ENCODE data around the gene LRRC61. TPM values are rescaled to one million over a fixed set of nuclear protein-coding genes. Genes with fewer than 3 reads are reported as not detected.

Gene LRRC61
- total and polyA plus RNA-seq, 2 experiments from 2014 or later, result 30.0 to 34.0 TPM

DNA sequence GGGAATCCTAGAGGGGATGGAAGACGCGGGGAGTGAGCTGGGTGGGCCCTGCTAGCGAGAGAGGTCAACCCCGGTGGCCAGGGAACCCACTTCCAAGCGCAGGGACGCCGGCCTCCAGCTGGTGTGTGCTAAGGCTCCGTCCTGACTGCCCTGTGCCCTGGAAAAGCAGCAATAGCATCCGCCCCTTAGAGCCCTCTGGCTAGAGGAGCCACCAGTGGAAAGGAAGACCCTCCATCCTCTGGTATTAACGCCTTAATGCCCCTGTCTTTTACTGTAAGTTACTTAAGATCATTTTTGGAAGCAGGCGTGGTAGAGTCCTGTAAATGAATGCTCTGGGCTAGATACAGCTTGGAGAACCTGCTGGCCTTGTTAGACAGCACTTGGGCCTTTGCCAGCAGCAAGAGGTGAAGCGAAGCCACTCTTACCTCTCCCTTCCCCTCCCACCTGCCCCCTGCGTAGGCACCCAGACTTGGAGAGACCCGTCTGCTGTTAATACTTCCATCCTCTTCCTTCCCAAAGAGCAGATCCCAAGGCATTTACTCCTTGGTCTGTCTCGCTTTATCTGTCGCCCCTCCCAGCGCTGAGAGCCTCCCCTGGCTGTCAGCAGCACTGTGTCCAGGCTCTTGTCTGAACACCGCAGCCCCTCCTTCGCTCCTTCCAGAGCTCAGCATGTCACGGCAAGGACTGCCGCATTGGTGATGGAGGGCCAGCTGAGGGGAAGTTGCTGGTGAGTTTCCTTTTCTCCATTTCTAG lies 50.1 kb downstream of the LRRC61 start:
- Histone ChIP-seq H3K27me3 (no peaks in the 10 kb centered on the region), H3K9me3 (ENCODE audit: low read depth) (no peaks in the 10 kb centered on the region), H3K27ac (peak overlapping the region; percentile 92), H3K4me1 (ENCODE audit: low read depth) (peaks cover 44% of the 10 kb centered on the region), H3K4me3 (no peak overlapping the region), H3K36me3 (peaks cover 16% of the 10 kb centered on the region)
- peak in 1 of 2 donors; percentile 82 for DNase-seq (ENCODE audit: low read depth in 1 of 2, low spot score in 1 of 2)
- TF ChIP-seq, protein P1, sequence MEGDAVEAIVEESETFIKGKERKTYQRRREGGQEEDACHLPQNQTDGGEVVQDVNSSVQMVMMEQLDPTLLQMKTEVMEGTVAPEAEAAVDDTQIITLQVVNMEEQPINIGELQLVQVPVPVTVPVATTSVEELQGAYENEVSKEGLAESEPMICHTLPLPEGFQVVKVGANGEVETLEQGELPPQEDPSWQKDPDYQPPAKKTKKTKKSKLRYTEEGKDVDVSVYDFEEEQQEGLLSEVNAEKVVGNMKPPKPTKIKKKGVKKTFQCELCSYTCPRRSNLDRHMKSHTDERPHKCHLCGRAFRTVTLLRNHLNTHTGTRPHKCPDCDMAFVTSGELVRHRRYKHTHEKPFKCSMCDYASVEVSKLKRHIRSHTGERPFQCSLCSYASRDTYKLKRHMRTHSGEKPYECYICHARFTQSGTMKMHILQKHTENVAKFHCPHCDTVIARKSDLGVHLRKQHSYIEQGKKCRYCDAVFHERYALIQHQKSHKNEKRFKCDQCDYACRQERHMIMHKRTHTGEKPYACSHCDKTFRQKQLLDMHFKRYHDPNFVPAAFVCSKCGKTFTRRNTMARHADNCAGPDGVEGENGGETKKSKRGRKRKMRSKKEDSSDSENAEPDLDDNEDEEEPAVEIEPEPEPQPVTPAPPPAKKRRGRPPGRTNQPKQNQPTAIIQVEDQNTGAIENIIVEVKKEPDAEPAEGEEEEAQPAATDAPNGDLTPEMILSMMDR (IDR thresholded peaks at IDR 0.05; ENCODE audit: low read depth, low read length), result no peak

DNA sequence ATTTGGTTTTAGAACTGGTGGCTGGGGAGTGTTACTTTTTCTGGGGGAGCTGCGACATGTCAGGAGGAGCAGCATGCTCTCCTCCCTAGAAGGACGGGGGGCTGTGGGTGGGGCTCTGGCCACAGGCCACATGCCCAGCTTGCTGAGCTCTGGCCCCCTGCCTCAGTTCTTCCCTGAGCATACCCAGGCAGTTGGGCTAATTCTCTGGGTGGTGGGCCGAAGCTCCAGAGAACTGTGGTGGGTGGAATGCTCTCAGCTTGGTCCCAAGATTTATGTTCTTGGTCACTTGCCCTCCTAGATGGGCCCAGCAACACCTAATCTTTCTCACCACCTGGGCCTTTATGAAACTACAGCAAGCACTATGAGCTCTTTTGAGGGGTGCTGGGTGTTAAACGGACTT lies 50.9 kb downstream of the LRRC61 start:
- DNase-seq (ENCODE audit: low read depth in 1 of 2, low spot score in 1 of 2), result no peak
- Histone ChIP-seq H3K9me3 (ENCODE audit: low read depth) (no peaks in the 10 kb centered on the region), H3K4me3 (no peak overlapping the region), H3K36me3 (peaks cover 16% of the 10 kb centered on the region), H3K27me3 (no peaks in the 10 kb centered on the region), H3K27ac (peak overlapping the region; percentile 92), H3K4me1 (ENCODE audit: low read depth) (peaks cover 44% of the 10 kb centered on the region)
- TF ChIP-seq, protein P1 (IDR thresholded peaks at IDR 0.05; ENCODE audit: low read depth, low read length), result no peak

DNA sequence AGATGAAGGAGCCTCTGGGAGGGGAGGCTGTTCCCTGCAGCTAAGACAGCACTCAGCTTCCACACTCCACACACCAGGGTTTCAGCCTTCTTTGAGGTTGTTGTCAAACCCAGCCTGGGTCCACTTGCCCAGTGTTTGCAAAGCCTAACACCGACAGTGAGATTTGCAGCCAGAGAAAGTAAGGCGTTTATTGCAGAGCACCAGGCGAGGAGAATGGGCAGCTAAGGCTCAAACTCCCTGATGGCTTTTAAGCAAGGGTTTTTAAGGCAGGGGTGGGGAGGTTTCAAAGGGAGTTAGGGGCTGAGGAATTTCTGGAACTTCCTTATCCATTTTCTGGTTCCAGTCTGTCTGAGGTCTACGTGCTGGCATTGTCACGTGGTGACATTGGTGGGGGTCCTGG lies 51.3 kb downstream of the LRRC61 start:
- peaks cover 16% of the 10 kb centered on the region for H3K36me3 ChIP-seq
- H3K27me3 ChIP-seq, result no peaks in the 10 kb centered on the region
- H3K4me1 ChIP-seq (ENCODE audit: low read depth), result peaks cover 44% of the 10 kb centered on the region
- H3K9me3 ChIP-seq (ENCODE audit: low read depth), result no peaks in the 10 kb centered on the region
- no peak overlapping the region for H3K4me3 ChIP-seq
- H3K27ac ChIP-seq, result peak overlapping the region; percentile 92
- peak in 1 of 2 donors; percentile 61 for DNase-seq (ENCODE audit: low read depth in 1 of 2, low spot score in 1 of 2)
- TF ChIP-seq, protein P1 (IDR thresholded peaks at IDR 0.05; ENCODE audit: low read depth, low read length), result no peak

DNA sequence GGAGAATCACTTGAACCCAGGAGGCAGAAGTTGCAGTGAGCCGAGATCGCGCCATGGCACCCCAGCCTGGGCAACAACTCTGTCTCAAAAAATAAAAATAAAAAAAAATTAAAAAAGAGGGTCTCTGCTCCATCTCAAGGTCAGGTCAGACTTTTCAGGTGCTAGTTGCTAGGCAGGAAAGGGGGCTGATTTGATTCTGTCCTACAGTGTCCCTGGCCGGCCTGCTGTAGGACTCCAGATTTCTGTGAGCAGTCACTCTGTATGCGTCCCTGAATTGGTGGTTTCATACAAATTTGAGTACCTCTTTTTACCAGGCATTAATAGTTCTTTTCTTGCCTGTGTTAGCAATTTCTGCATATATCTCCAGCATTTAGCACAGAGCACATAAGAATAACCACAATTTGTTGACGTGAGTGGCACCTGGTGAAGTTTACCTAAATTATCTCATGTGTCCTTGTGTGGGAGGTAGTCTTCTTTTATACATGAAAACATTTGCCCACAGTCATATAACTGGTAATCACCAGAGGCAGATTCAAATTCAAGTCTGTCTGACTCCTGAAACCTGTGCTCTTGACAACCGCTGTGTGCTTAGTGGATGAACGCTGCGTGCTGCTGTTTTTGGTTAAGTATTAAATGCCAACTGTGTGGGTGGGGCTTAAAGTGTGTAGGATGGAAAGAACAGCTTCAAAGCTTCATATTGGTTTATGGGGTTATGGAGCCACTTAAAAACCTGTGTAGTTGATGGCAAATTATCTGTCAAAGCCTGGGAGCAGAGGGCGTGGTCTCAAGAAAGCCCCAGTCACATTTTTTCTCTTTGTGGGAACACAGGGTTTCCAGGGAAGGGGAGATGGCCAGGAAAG lies 52.7 kb downstream of the LRRC61 start:
- TF ChIP-seq, protein P1 (IDR thresholded peaks at IDR 0.05; ENCODE audit: low read depth, low read length), result no peak
- Histone ChIP-seq H3K27ac (peak overlapping the region; percentile 92), H3K9me3 (ENCODE audit: low read depth) (no peaks in the 10 kb centered on the region), H3K27me3 (no peaks in the 10 kb centered on the region), H3K4me3 (no peak overlapping the region), H3K4me1 (ENCODE audit: low read depth) (peaks cover 36% of the 10 kb centered on the region), H3K36me3 (peaks cover 11% of the 10 kb centered on the region)
- no peak for DNase-seq (ENCODE audit: low read depth in 1 of 2, low spot score in 1 of 2)

DNA sequence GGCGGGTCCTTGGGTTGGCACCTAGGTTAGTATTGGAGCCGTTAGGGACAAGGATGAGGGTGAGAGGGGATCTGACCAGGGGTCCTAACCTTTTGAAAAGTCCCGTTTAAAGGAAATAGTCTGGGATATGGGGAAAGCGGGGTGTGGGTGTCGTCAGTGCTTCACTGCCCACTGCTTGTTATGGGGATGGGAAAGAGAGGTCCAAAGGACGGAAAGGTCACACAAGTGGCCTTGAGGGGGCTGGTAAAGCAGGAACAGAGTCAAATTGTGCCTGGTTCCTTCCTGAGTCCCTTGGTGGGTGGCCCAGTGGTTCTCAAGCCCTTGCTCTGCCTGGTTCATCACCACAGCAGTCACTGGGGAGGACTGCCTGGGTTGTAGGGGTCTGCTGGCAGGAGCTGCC lies 53.4 kb downstream of the LRRC61 start:
- no peak for DNase-seq (ENCODE audit: low read depth in 1 of 2, low spot score in 1 of 2)
- H3K9me3 ChIP-seq (ENCODE audit: low read depth), result no peaks in the 10 kb centered on the region
- TF ChIP-seq, protein P1 (IDR thresholded peaks at IDR 0.05; ENCODE audit: low read depth, low read length), result no peak
- H3K27ac ChIP-seq, result peak overlapping the region; percentile 92
- H3K36me3 ChIP-seq, result peaks cover 7% of the 10 kb centered on the region
- H3K4me3 ChIP-seq, result no peak overlapping the region
- no peaks in the 10 kb centered on the region for H3K27me3 ChIP-seq
- peaks cover 36% of the 10 kb centered on the region for H3K4me1 ChIP-seq (ENCODE audit: low read depth)

Measured in cardiac muscle cell (in vitro differentiated cells and primary cell).